B cell (primary cell): ENCODE results near the gene KLHL1. TPM values are rescaled to one million over a fixed set of nuclear protein-coding genes. Genes with fewer than 3 reads are reported as not detected.

ENCODE experiments used
- ATAC-seq: fragments of 200-7000 bp; cut with Tn5 transposase; one replicate; pipeline ENCODE4 v1.10.0; 2021; ENCODE audit warnings: low read depth, mild to moderate bottlenecking, moderate number of reproducible peaks, moderate library complexity
- CTCF ChIA-PET: fragments of 350-600 bp; sonication (Branson Sonifier 250); formaldehyde crosslinking; loops from one replicate; lab custom pipeline; 2021; ENCODE audit warnings: antibody characterized with exemption, inconsistent platforms; lab: Charles Lee
- POLR2A ChIA-PET: fragments of 350-600 bp; sonication (Branson Sonifier 250); formaldehyde crosslinking; loops from one replicate; lab custom pipeline; 2021; ENCODE audit warnings: antibody characterized with exemption; lab: Charles Lee
- DNase-seq: peaks from one replicate; pipeline ENCODE4 v3.0.0; 2013
- H2AFZ ChIP-seq: 2 replicates; pipeline ENCODE4 v1.6.1; 2012; ENCODE audit warnings: mild to moderate bottlenecking, low read depth, low read length; ENCODE audit not compliant: insufficient read depth, poor library complexity, severe bottlenecking
- H3K27ac ChIP-seq, 2 donors: 1 replicate in 1 of 2; 2 replicates in 1 of 2; pipeline ENCODE4 v1.5.1; 2012 to 2013; ENCODE audit warnings: low read length in 2 of 2, mild to moderate bottlenecking in 2 of 2, moderate library complexity in 1 of 2
- H3K27me3 ChIP-seq, 4 experiments: fragments of 200-600 bp in 1 of 4; sonication (generic) in 1 of 4; replicated peaks in 1 of 4; 1 replicate in 2 of 4; 2 replicates in 2 of 4; pipeline versions ENCODE4 v1.6.1 to v1.7.0; 2013 to 2016; ENCODE audit warnings: low read length in 3 of 4, mild to moderate bottlenecking in 2 of 4, mixed read lengths in 1 of 4, moderate library complexity in 1 of 4; ENCODE audit not compliant: insufficient read depth in 4 of 4, control insufficient read depth in 3 of 4; ENCODE audit errors: control extremely low read depth in 1 of 4
- H3K36me3 ChIP-seq, 2 experiments: replicated peaks in 1 of 2; 1 replicate in 1 of 2; 2 replicates in 1 of 2; pipeline versions ENCODE4 v1.6.1 to v1.7.1; 2013; ENCODE audit warnings: low read length in 1 of 2; ENCODE audit not compliant: insufficient read depth in 2 of 2, control insufficient read depth in 1 of 2; ENCODE audit errors: control extremely low read depth in 1 of 2, extremely low read depth in 1 of 2
- H3K4me1 ChIP-seq, 2 donors: fragments of 200-600 bp in 1 of 2; sonication (generic) in 1 of 2; 1 replicate in 1 of 2; 2 replicates in 1 of 2; pipeline versions ENCODE4 v1.5.1 to v1.6.1; 2013 to 2017; ENCODE audit warnings: low read length in 2 of 2; ENCODE audit not compliant: control insufficient read depth in 2 of 2, insufficient read depth in 2 of 2
- H3K4me2 ChIP-seq: replicated peaks from 2 replicates; pipeline ENCODE3; 2012; ENCODE audit warnings: mild to moderate bottlenecking, low read depth, low read length; ENCODE audit not compliant: poor library complexity, severe bottlenecking
- H3K4me3 ChIP-seq, 5 experiments: fragments of 200-600 bp in 1 of 5; sonication (generic) in 1 of 5; 1 replicate in 3 of 5; 2 replicates in 2 of 5; pipeline versions ENCODE4 v1.5.1 to v1.7.0; 2011 to 2016; ENCODE audit warnings: low read length in 4 of 5, mild to moderate bottlenecking in 4 of 5, low read depth in 2 of 5, control low read depth in 1 of 5, moderate library complexity in 1 of 5; ENCODE audit not compliant: insufficient read depth in 1 of 5; ENCODE audit errors: control extremely low read depth in 1 of 5, extremely low read depth in 1 of 5
- H3K79me2 ChIP-seq: fragments of 200-600 bp; sonication (generic); one replicate; pipeline ENCODE4 v1.6.0; 2016; ENCODE audit warnings: low read length; ENCODE audit not compliant: control insufficient read depth, insufficient read depth
- H3K9ac ChIP-seq: fragments of 200-600 bp; sonication (generic); 2 replicates; pipeline ENCODE4 v1.6.1; 2017; ENCODE audit warnings: mild to moderate bottlenecking, low read length, moderate library complexity
- H3K9me3 ChIP-seq, 3 donors: one replicate each; pipeline versions ENCODE4 v1.6.1 to v1.7.1; 2013; ENCODE audit warnings: low read length in 2 of 3; ENCODE audit not compliant: control insufficient read depth in 2 of 3, insufficient read depth in 1 of 3; ENCODE audit errors: control extremely low read depth in 1 of 3
- H4K20me1 ChIP-seq: 2 replicates; pipeline ENCODE4 v1.6.0; 2012; ENCODE audit warnings: mild to moderate bottlenecking, low read length; ENCODE audit not compliant: insufficient read depth, control insufficient read depth, poor library complexity, severe bottlenecking
- H3K27ac Mint-ChIP-seq: one replicate; pipeline ENCODE4 v1.8.0; 2021; ENCODE audit warnings: mixed read lengths
- H3K27me3 Mint-ChIP-seq: one replicate; pipeline ENCODE4 v1.8.0; 2021; ENCODE audit warnings: mixed read lengths
- H3K4me1 Mint-ChIP-seq: one replicate; pipeline ENCODE4 v1.8.0; 2021; ENCODE audit warnings: mixed read lengths
- H3K4me3 Mint-ChIP-seq: one replicate; pipeline ENCODE4 v1.8.0; 2021; ENCODE audit warnings: mixed read lengths
- H3K9me3 Mint-ChIP-seq: one replicate; pipeline ENCODE4 v1.8.0; 2022; ENCODE audit warnings: mixed read lengths; ENCODE audit not compliant: insufficient read depth
- CTCF ChIP-seq: fragments of 200-600 bp; IDR thresholded peaks from one replicate; pipeline ENCODE4 v1.8.0; 2022; ENCODE audit warnings: antibody characterized with exemption, mild to moderate bottlenecking
- EZH2 ChIP-seq: IDR thresholded peaks from 2 replicates; pipeline ENCODE4 v1.6.1; 2012; ENCODE audit warnings: borderline replicate concordance, low read depth, mild to moderate bottlenecking, moderate library complexity, low read length; ENCODE audit not compliant: insufficient read depth, poor library complexity, severe bottlenecking
- WGBS: methylation state at CpG from one replicate; pipeline ENCODE4 v1.1.5; 2013; ENCODE audit warnings: missing lambda C conversion rate; ENCODE audit not compliant: insufficient coverage; 5-methylcytosine and 5-hydroxymethylcytosine counted together
- intact Hi-C: fragments of 100-400 bp; cut with micrococcal nuclease; formaldehyde crosslinking; loops from one replicate; pipeline ENCODE4 v1.10.0; 2022
- polyA plus RNA-seq: library from polyadenylated mRNA; depleted of rRNA; stranded (reverse); fragments of >200 nt; gene quantifications from 2 replicates; pipeline ENCODE4 v1.2.3, GENCODE V29; 2012
- total RNA-seq, 2 donors: library from RNA; stranded (reverse); fragments of 120-200 nt in 1 of 2; gene quantifications; 1 replicate in 1 of 2; 2 replicates in 1 of 2; pipeline versions ENCODE4 v1.2.3 to v1.2.4, GENCODE V29; 2013 to 2022

KLHL1 gene
- total and polyA plus RNA-seq, 2 donors (not counting 1 experiment from before 2014, with no cell fraction given): not detected

- H3K4me3 Mint-ChIP-seq: no peak overlapping the region
- no CpG with 5 or more reads among the region's 4 CpGs for WGBS
- peaks cover 0 to 2% (median 0%) of the 10 kb centered on the region in 3 donors for H3K9me3 ChIP-seq
- no peak overlapping the region for H3K27ac Mint-ChIP-seq
- H3K4me3 ChIP-seq: no peak overlapping the region
- no peaks in the 10 kb centered on the region for H4K20me1 ChIP-seq
- H3K79me2 ChIP-seq: no peaks in the 10 kb centered on the region
- TF ChIP-seq CTCF (no peak), EZH2 (no peak)
- no peak overlapping the region for H2AFZ ChIP-seq
- ChIA-PET CTCF (no interaction called here), POLR2A (no interaction called here)
- H3K4me1 ChIP-seq: no peaks in the 10 kb centered on the region
- no peaks in the 10 kb centered on the region for H3K9me3 Mint-ChIP-seq
- H3K9ac ChIP-seq: no peak overlapping the region
- intact Hi-C loops: no loop called here
- H3K27me3 Mint-ChIP-seq: no peaks in the 10 kb centered on the region
- H3K36me3 ChIP-seq: no peaks in the 10 kb centered on the region
- H3K4me2 ChIP-seq: no peak overlapping the region
- DNase-seq (no peak), ATAC-seq (no peak)
- H3K4me1 Mint-ChIP-seq: no peaks in the 10 kb centered on the region
- no peak overlapping the region for H3K27ac ChIP-seq
- no peaks in the 10 kb centered on the region for H3K27me3 ChIP-seq
These were observed 66.1 kb downstream of the KLHL1 start for GRCh38 chr13:70042193-70042592.

DNA sequence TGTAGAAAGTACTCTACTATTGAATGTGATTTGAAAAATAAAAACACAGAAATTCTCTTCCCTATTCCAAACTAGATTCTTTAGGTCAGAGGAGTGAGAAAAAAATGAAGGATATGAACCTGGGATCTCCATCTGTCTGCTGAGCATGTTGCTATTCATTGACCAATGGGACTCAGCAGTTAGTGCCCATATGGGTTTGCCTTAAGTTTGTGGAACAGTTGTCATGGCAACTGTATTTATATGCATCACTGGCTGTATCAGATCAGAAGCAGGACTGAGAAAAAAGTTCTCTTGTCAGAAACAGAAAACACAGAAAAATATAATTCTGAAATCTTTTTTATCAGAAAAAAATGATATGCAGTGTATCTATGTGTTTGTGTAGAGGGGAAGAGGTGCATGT, 74.0 kb downstream of the KLHL1 start:
- ChIA-PET CTCF (no interaction called here), POLR2A (no interaction called here)
- no peaks in the 10 kb centered on the region for H3K27me3 Mint-ChIP-seq
- DNase-seq (no peak), ATAC-seq (no peak)
- H3K27me3 ChIP-seq: no peaks in the 10 kb centered on the region
- no peaks in the 10 kb centered on the region for H3K36me3 ChIP-seq
- H3K9ac ChIP-seq: no peak overlapping the region
- H2AFZ ChIP-seq: no peak overlapping the region
- H3K27ac Mint-ChIP-seq: no peak overlapping the region
- TF ChIP-seq EZH2 (no peak), CTCF (no peak)
- H3K79me2 ChIP-seq: no peaks in the 10 kb centered on the region
- intact Hi-C loops: no loop called here
- H4K20me1 ChIP-seq: no peaks in the 10 kb centered on the region
- no peak overlapping the region for H3K4me3 ChIP-seq
- no peak overlapping the region for H3K4me2 ChIP-seq
- H3K9me3 ChIP-seq: peaks cover 0 to 3% (median 1%) of the 10 kb centered on the region in 3 donors
- peaks cover 6% of the 10 kb centered on the region for H3K9me3 Mint-ChIP-seq
- no peaks in the 10 kb centered on the region for H3K4me1 ChIP-seq
- H3K27ac ChIP-seq: no peak overlapping the region
- H3K4me3 Mint-ChIP-seq: no peak overlapping the region
- H3K4me1 Mint-ChIP-seq: no peaks in the 10 kb centered on the region
